ENCODE measurements around the gene LILRB5. TPM values are rescaled to one million over a fixed set of nuclear protein-coding genes. Genes with fewer than 3 reads are reported as not detected.
"Not testable (repeated sequence)": the region's sequence is repeated elsewhere in the genome, so short reads cannot be mapped to it uniquely, and the experiment has no call there.

Gene LILRB5
- total RNA-seq, 1 experiment from 2014 or later, result not detected

DNA sequence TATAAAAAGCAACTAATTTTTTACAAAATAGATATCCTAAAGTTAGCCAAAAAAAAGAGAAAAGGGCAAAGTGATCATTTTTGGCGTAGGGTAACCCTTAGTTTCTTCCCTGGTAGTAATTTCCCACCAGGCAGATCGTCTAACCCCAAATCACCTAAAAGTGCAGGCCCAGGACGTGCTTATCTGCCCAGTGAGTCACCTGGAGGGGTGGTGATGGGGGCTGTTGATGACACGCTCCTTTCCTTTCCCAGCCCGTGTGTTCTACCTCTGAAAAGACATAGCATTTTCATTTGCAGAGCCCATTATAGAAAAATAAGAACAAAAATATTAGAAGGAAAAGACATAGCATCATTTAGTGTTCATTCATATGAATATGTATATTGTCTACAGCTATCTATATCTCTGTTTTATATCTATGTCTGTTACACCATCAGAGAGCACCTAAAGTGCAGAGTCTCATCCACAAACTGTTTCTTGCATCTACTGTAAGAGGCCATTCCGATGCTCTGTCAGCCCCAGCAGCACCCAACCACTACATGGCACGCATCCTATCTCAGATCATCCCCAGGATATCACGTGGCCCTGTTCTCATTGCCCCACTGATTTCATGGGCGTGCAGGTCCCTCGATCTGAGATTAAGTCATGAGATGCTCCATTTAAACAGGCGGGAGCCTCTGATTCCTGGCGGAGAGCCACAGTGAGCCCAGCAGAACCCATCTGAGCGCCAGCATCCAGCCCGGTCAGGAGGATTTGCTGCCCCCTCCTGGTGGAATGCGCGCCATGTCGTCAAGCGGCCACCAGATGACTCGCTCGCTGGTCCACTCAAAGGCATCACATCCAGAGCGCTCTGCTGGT, 25.8 kb downstream of the LILRB5 start:
- peak; percentile 61 to 84 for DNase-seq
- POLR2A ChIA-PET (ENCODE audit: unreplicated experiment), result no interaction called here
- CTCF ChIA-PET, result no interaction called here

DNA sequence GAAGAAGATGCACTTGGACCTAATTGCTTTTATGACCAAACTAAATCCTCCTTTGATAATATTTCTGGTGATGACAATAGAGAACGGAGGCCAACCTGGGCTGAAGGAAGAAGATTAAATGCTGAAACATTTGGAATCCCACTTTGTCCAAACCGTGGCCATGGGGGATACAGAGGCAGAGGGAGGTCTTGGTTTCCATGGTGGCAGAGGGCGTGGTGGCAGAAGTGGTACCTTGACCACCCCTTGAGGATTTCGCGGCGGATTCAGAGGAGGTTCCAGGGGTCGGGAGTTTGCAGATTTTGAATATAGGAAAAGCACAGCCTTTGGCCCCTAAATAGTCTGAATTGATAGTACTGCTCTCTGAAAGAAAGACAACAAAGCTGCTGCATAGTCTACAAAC, 27.0 kb downstream of the LILRB5 start:
- no peak for DNase-seq
- H3K27me3 ChIP-seq (ENCODE audit: insufficient read depth, low read depth), result peaks cover 48% of the 10 kb centered on the region

More for the DNA sequence above, 25.8 kb downstream of the LILRB5 start:
- H2AFZ ChIP-seq, result no peak overlapping the region
- H3K4me3 ChIP-seq, result no peak overlapping the region
- no peaks in the 10 kb centered on the region for H3K9me2 ChIP-seq (ENCODE audit: insufficient read depth)
- BruUV-seq (replicated peaks), result no TSS peak
- TF ChIP-seq EZH2 (IDR thresholded peaks at IDR 0.05; ENCODE audit: low read depth), result no peak
- TF ChIP-seq, protein P1, sequence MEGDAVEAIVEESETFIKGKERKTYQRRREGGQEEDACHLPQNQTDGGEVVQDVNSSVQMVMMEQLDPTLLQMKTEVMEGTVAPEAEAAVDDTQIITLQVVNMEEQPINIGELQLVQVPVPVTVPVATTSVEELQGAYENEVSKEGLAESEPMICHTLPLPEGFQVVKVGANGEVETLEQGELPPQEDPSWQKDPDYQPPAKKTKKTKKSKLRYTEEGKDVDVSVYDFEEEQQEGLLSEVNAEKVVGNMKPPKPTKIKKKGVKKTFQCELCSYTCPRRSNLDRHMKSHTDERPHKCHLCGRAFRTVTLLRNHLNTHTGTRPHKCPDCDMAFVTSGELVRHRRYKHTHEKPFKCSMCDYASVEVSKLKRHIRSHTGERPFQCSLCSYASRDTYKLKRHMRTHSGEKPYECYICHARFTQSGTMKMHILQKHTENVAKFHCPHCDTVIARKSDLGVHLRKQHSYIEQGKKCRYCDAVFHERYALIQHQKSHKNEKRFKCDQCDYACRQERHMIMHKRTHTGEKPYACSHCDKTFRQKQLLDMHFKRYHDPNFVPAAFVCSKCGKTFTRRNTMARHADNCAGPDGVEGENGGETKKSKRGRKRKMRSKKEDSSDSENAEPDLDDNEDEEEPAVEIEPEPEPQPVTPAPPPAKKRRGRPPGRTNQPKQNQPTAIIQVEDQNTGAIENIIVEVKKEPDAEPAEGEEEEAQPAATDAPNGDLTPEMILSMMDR (conservative IDR thresholded peaks at IDR 0.05), result peak; percentile 92
- H3K27me3 ChIP-seq (ENCODE audit: insufficient read depth, low read depth), result peaks cover 49% of the 10 kb centered on the region
- H3K4me2 ChIP-seq, result no peak overlapping the region
- no peaks in the 10 kb centered on the region for H3F3A ChIP-seq (ENCODE audit: insufficient read depth, low read depth)
- no peaks in the 10 kb centered on the region for H3K79me2 ChIP-seq (ENCODE audit: low read depth)
- intact Hi-C loops (cut with micrococcal nuclease; ENCODE audit: unreplicated experiment), result loop anchor here (1.0 to 5.0 kb wide), 2 partner anchors 59 to 459 kb away; no protein-coding TSS in a partner anchor
- no peaks in the 10 kb centered on the region for H3K4me1 ChIP-seq (replicated peaks; ENCODE audit: insufficient read depth)
- H3K9me3 ChIP-seq (ENCODE audit: insufficient read depth, low read depth), result no peaks in the 10 kb centered on the region
- H4K20me1 ChIP-seq (ENCODE audit: insufficient read depth), result no peaks in the 10 kb centered on the region
- H3K27ac ChIP-seq, result no peak overlapping the region
- H3K36me3 ChIP-seq (ENCODE audit: low read depth), result no peaks in the 10 kb centered on the region

DNA sequence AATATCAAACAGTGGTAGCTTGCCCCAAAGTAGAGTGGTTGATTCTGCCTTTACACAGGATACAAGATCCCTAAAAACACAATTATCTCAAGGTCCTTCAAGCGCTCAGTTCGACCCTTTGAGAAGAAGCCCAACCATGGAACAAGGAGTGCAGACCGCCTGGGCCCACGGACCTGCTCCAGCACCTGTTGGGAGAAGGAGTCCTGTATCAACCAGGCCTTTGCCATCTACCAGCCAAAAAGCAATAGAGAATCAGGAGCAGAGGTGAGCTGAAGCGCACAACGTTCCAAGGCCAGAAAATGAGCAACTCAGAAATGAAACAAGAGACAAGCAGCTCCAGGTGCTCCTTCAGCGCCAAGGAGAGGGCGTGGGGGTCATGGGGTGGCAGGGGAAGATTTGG, 27.9 kb downstream of the LILRB5 start:
- no TSS peak for BruUV-seq (replicated peaks)
- CTCF ChIA-PET, result interaction anchor here (0.8 kb wide), 1 partner anchor 31 kb away, joined by 4 read pairs; no protein-coding TSS in a partner anchor
- Histone ChIP-seq H3F3A (ENCODE audit: insufficient read depth, low read depth) (no peaks in the 10 kb centered on the region), H3K9me3 (ENCODE audit: insufficient read depth, low read depth) (no peaks in the 10 kb centered on the region), H3K4me1 (replicated peaks; ENCODE audit: insufficient read depth) (no peaks in the 10 kb centered on the region), H3K27me3 (ENCODE audit: insufficient read depth, low read depth) (peaks cover 44% of the 10 kb centered on the region), H3K4me2 (no peak overlapping the region), H3K79me2 (ENCODE audit: low read depth) (no peaks in the 10 kb centered on the region), H3K27ac (no peak overlapping the region), H4K20me1 (ENCODE audit: insufficient read depth) (0 out of 2 replicates have a peak, but pooled peaks cover 4% of the 10 kb centered on the region), H3K36me3 (ENCODE audit: low read depth) (no peaks in the 10 kb centered on the region), H3K9me2 (ENCODE audit: insufficient read depth) (no peaks in the 10 kb centered on the region), H2AFZ (no peak overlapping the region), H3K4me3 (no peak overlapping the region)
- intact Hi-C loops (cut with micrococcal nuclease; ENCODE audit: unreplicated experiment), result no loop called here
- DNase-seq, result no peak
- no peak for TF ChIP-seq EZH2 (IDR thresholded peaks at IDR 0.05; ENCODE audit: low read depth)
- POLR2A ChIA-PET (ENCODE audit: unreplicated experiment), result interaction anchor here (0.6 kb wide), 1 partner anchor 1034 kb away, joined by 7 read pairs; no protein-coding TSS in a partner anchor

More for the DNA sequence above, 27.0 kb downstream of the LILRB5 start:
- no peak overlapping the region for H3K27ac ChIP-seq
- TF ChIP-seq, protein P1 (conservative IDR thresholded peaks at IDR 0.05), result no peak
- TF ChIP-seq EZH2 (IDR thresholded peaks at IDR 0.05; ENCODE audit: low read depth), result no peak
- no peak overlapping the region for H3K4me2 ChIP-seq
- ChIA-PET CTCF (no interaction called here), POLR2A (ENCODE audit: unreplicated experiment) (no interaction called here)
- intact Hi-C loops (cut with micrococcal nuclease; ENCODE audit: unreplicated experiment), result loop anchor here (5.0 kb wide), 1 partner anchor 458 kb away; no protein-coding TSS in a partner anchor
- no peak overlapping the region for H3K4me3 ChIP-seq
- H2AFZ ChIP-seq, result no peak overlapping the region
- BruUV-seq (replicated peaks), result no TSS peak
- H3K9me3 ChIP-seq (ENCODE audit: insufficient read depth, low read depth), result no peaks in the 10 kb centered on the region
- no peaks in the 10 kb centered on the region for H3K4me1 ChIP-seq (replicated peaks; ENCODE audit: insufficient read depth)
- H3K36me3 ChIP-seq (ENCODE audit: low read depth), result no peaks in the 10 kb centered on the region
- H3K79me2 ChIP-seq (ENCODE audit: low read depth), result no peaks in the 10 kb centered on the region
- no peaks in the 10 kb centered on the region for H3K9me2 ChIP-seq (ENCODE audit: insufficient read depth)
- no peaks in the 10 kb centered on the region for H3F3A ChIP-seq (ENCODE audit: insufficient read depth, low read depth)
- 0 out of 2 replicates have a peak, but pooled peaks cover 4% of the 10 kb centered on the region for H4K20me1 ChIP-seq (ENCODE audit: insufficient read depth)

DNA sequence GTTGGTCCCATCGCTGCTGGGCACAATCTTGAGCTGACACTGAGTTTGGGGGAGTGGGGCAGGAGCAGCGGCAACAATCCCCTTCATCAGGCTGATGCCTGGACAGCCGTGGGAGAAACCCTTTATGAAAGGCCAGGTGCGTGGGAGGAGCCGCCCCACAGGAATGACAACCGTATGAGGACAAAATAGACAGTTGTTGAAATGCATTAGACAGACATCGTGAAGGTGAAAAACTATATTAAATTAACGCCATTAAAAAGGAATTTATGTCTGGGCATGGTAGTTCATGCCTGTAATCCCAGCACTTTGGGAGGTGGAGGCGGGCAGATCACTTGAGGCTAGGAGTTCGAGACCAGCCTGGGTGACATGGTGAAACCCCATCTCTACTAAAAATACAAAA, 32.5 kb downstream of the LILRB5 start:
- H3K27ac ChIP-seq; H3F3A ChIP-seq (ENCODE audit: insufficient read depth, low read depth); DNase-seq; H4K20me1 ChIP-seq (ENCODE audit: insufficient read depth); H3K4me2 ChIP-seq; H2AFZ ChIP-seq; H3K9me2 ChIP-seq (ENCODE audit: insufficient read depth); H3K4me1 ChIP-seq (replicated peaks; ENCODE audit: insufficient read depth); H3K9me3 ChIP-seq (ENCODE audit: insufficient read depth, low read depth); intact Hi-C loops (cut with micrococcal nuclease; ENCODE audit: unreplicated experiment); CTCF ChIA-PET; POLR2A ChIA-PET (ENCODE audit: unreplicated experiment); H3K79me2 ChIP-seq (ENCODE audit: low read depth); H3K4me3 ChIP-seq; H3K36me3 ChIP-seq (ENCODE audit: low read depth); BruUV-seq (replicated peaks): not testable (repeated sequence)
- H3K27me3 ChIP-seq (ENCODE audit: insufficient read depth, low read depth), result peaks cover 37% of the 10 kb centered on the region

DNA sequence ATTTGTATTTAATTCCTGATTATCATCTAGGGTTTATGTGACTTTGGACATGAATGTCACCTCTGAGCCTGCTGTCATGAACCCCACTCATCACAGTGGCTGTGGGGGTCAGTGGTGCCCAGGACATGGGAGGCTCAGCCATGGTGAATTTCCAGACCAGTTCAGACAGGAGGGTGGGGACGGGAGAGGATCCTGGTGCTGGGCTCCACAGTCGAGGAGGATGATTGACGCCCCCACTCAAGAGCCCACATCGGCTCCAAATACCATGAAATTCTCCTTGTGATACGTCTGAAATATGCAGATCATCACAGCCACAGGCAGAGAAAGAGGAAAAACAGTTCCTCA, 33.2 kb downstream of the LILRB5 start:
- H3K4me2 ChIP-seq; H3F3A ChIP-seq (ENCODE audit: insufficient read depth, low read depth); H3K9me2 ChIP-seq (ENCODE audit: insufficient read depth); H3K4me1 ChIP-seq (replicated peaks; ENCODE audit: insufficient read depth); H3K36me3 ChIP-seq (ENCODE audit: low read depth); H3K79me2 ChIP-seq (ENCODE audit: low read depth); H4K20me1 ChIP-seq (ENCODE audit: insufficient read depth); intact Hi-C loops (cut with micrococcal nuclease; ENCODE audit: unreplicated experiment); POLR2A ChIA-PET (ENCODE audit: unreplicated experiment); H3K4me3 ChIP-seq; BruUV-seq (replicated peaks); H3K9me3 ChIP-seq (ENCODE audit: insufficient read depth, low read depth); DNase-seq; H3K27ac ChIP-seq; H2AFZ ChIP-seq: not testable (repeated sequence)
- CTCF ChIA-PET, result interaction anchor here (0.7 kb wide), 1 partner anchor 418 kb away, joined by 6 read pairs; no protein-coding TSS in a partner anchor
- H3K27me3 ChIP-seq (ENCODE audit: insufficient read depth, low read depth), result peaks cover 35% of the 10 kb centered on the region

Data from PC-9 (cell line).